GM18858 (cell line): Measurements from ENCODE around the gene DGCR8.

Experiments
- ATAC-seq: cut with Tn5 transposase; IDR thresholded peaks from one replicate; pipeline ENCODE4 v1.9.1; 2021; ENCODE audit not compliant: unreplicated experiment

DGCR8 gene

GRCh38 chr22:20108757-20109230, 28.8 kb downstream of the DGCR8 start:
- ATAC-seq: no peak

- ATAC-seq: no peak
Observed at GRCh38 chr22:20109411-20110358, 29.6 kb downstream of the DGCR8 start.

- ATAC-seq: no peak
Observed at GRCh38 chr22:20110359-20110985, 30.4 kb downstream of the DGCR8 start.

- no peak for ATAC-seq
Observed at GRCh38 chr22:20111045-20111688, 31.1 kb downstream of the DGCR8 start.

- no peak for ATAC-seq
Observed at GRCh38 chr22:20111689-20112622, 31.9 kb downstream of the DGCR8 start.

- ATAC-seq: no peak
Observed at GRCh38 chr22:20112623-20113511, 32.8 kb downstream of the DGCR8 start.

- ATAC-seq: no peak
Observed at GRCh38 chr22:20113551-20114310, 33.7 kb downstream of the DGCR8 start.

- ATAC-seq: no peak
Observed at GRCh38 chr22:20114506-20115475, 34.8 kb downstream of the DGCR8 start.

DNA sequence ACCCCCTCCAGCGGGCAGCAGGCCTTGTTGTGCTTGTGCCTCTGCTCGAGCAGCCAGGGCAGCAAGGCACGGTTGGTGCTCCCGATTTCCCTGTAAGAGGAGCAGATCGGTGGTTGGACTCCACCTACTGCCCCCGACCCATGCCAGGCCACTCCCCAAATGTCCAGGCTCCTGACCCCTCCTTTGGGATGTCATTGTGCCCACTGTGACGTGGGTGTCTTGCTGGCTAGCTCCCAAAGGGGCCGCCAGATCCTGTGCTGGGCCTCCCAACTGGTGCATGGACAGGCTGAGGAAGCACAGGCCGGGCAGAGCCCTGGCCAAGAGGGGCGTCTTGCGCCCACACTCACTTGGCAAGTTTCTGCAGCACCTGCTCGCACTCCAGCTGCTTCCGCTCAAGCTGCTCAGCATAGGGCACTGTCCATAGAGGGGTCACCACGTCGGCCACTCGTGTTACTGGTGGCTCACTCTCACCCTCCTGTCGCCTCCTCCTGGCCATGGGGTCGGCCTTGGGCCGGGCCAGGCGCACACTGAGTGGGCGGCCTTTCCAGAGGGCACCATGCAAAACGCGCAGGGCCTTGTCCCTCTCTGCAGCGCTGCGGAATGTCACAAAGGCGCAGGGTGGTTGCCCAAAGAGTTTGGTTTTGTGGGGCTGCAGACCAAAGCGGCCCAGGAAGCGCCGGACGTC, 35.8 kb downstream of the DGCR8 start, which contains the start of gene RANBP1:
Gene RANBP1 (plus strand): TSS at position 414 of the 685 bp plus-strand sequence. CDS start 81 bp downstream, at position 495.
- ATAC-seq: no peak

DNA sequence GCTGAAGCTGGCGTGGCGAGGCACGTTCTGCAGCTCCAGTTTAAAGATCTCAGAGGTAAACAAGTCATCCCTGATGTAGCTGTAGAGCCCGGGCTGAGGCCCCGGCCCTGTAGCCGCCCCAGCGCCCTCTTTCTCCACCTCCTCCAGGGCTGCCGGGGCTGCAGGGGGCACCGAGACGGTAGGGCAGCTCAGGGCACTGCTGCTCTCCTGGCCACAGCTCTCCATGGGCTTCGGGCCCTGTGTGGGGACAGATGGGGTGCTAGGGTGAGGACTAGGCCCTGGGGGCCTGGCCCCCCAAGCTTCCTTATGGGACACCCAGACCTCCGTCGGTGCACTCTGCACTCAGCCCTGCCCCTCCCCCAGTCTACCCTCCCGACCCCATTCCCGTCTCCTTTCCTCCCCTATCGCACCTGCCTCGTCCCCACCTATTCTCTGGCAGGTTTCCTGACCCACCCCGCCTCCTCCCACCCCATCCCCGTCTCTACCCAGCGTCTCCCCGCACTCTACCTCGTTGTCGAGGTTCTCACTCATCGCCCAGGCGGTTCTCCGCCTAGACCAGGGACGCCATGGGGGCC, 36.4 kb downstream of the DGCR8 start:
- ATAC-seq: no peak

- peak; percentile 52 for ATAC-seq
Observed at GRCh38 chr22:20116951-20117632, 37.1 kb downstream of the DGCR8 start, which contains the start of gene TRMT2A. TSS of gene TRMT2A (minus strand) at chr22:20117226. CDS start at chr22:20116906, 320 bp downstream.

- no peak for ATAC-seq
Observed at GRCh38 chr22:20117633-20118299, 37.7 kb downstream of the DGCR8 start.

GRCh38 chr22:20118300-20119020, 38.4 kb downstream of the DGCR8 start:
- no peak for ATAC-seq

GRCh38 chr22:20121856-20122415, 41.9 kb downstream of the DGCR8 start:
- ATAC-seq: no peak
